ENCODE data around the gene DHRSX. TPM values are rescaled to one million over a fixed set of nuclear protein-coding genes. Genes with fewer than 3 reads are reported as not detected.

DHRSX gene
- total RNA-seq, 1 donor from 2014 or later, result 65.4 TPM

GRCh38 chrX:2517055-2517454 is 16.3 kb upstream of the DHRSX start:
- TF ChIP-seq CTCF (IDR thresholded peaks at IDR 0.05; ENCODE audit: unreplicated experiment), result no peak
- H3K36me3 Mint-ChIP-seq (ENCODE audit: insufficient read depth), result no peaks in the 10 kb centered on the region
- H3K4me1 Mint-ChIP-seq (ENCODE audit: low read depth), result peaks cover 11% of the 10 kb centered on the region
- DNase-seq (ENCODE audit: low spot score, unreplicated experiment), result no peak
- H3K27ac Mint-ChIP-seq, result no peak overlapping the region
- H3K9me3 Mint-ChIP-seq (ENCODE audit: low read depth), result no peaks in the 10 kb centered on the region
- peaks cover 4% of the 10 kb centered on the region for H3K27me3 Mint-ChIP-seq
- H3K4me3 Mint-ChIP-seq (ENCODE audit: low read depth), result no peak overlapping the region

GRCh38 chrX:2516623-2517022 is 15.8 kb upstream of the DHRSX start:
- no peak for DNase-seq (ENCODE audit: low spot score, unreplicated experiment)
- peaks cover 3% of the 10 kb centered on the region for H3K27me3 Mint-ChIP-seq
- no peak for TF ChIP-seq CTCF (IDR thresholded peaks at IDR 0.05; ENCODE audit: unreplicated experiment)
- H3K27ac Mint-ChIP-seq, result no peak overlapping the region
- H3K36me3 Mint-ChIP-seq (ENCODE audit: insufficient read depth), result no peaks in the 10 kb centered on the region
- peaks cover 11% of the 10 kb centered on the region for H3K4me1 Mint-ChIP-seq (ENCODE audit: low read depth)
- H3K4me3 Mint-ChIP-seq (ENCODE audit: low read depth), result no peak overlapping the region
- H3K9me3 Mint-ChIP-seq (ENCODE audit: low read depth), result no peaks in the 10 kb centered on the region

GRCh38 chrX:2514131-2514530 is 13.4 kb upstream of the DHRSX start:
- no peak for DNase-seq (ENCODE audit: low spot score, unreplicated experiment)
- Mint-ChIP-seq H3K36me3 (ENCODE audit: insufficient read depth) (no peaks in the 10 kb centered on the region), H3K4me3 (ENCODE audit: low read depth) (no peak overlapping the region), H3K27me3 (no peaks in the 10 kb centered on the region), H3K9me3 (ENCODE audit: low read depth) (no peaks in the 10 kb centered on the region), H3K27ac (no peak overlapping the region), H3K4me1 (ENCODE audit: low read depth) (peaks cover 11% of the 10 kb centered on the region)
- no peak for TF ChIP-seq CTCF (IDR thresholded peaks at IDR 0.05; ENCODE audit: unreplicated experiment)

GRCh38 chrX:2513121-2513664 is 12.4 kb upstream of the DHRSX start:
- Mint-ChIP-seq H3K27me3 (no peaks in the 10 kb centered on the region), H3K27ac (peak overlapping the region; percentile 93), H3K36me3 (ENCODE audit: insufficient read depth) (no peaks in the 10 kb centered on the region), H3K9me3 (ENCODE audit: low read depth) (no peaks in the 10 kb centered on the region), H3K4me3 (ENCODE audit: low read depth) (peak overlapping the region; percentile 16), H3K4me1 (ENCODE audit: low read depth) (peaks cover 18% of the 10 kb centered on the region)
- TF ChIP-seq CTCF (IDR thresholded peaks at IDR 0.05; ENCODE audit: unreplicated experiment), result no peak
- no peak for DNase-seq (ENCODE audit: low spot score, unreplicated experiment)

GRCh38 chrX:2512501-2512900 is 11.7 kb upstream of the DHRSX start:
- TF ChIP-seq CTCF (IDR thresholded peaks at IDR 0.05; ENCODE audit: unreplicated experiment), result no peak
- Mint-ChIP-seq H3K4me1 (ENCODE audit: low read depth) (peaks cover 21% of the 10 kb centered on the region), H3K36me3 (ENCODE audit: insufficient read depth) (no peaks in the 10 kb centered on the region), H3K4me3 (ENCODE audit: low read depth) (no peak overlapping the region), H3K27me3 (no peaks in the 10 kb centered on the region), H3K27ac (peak overlapping the region; percentile 93), H3K9me3 (ENCODE audit: low read depth) (no peaks in the 10 kb centered on the region)
- DNase-seq (ENCODE audit: low spot score, unreplicated experiment), result no peak

Data from progenitor cell of endocrine pancreas (in vitro differentiated cells).